Breast epithelium (tissue), 3 donors: Measurements from ENCODE around the gene SEC61A1.

Experiments used
- POLR2A ChIP-seq: fragments of 450-650 bp; IDR thresholded peaks from one replicate; pipeline ENCODE4 v1.6.1; 2016; ENCODE audit warnings: antibody characterized with exemption, mild to moderate bottlenecking, moderate library complexity
- POLR2AphosphoS5 ChIP-seq, 3 donors: sonication (generic); formaldehyde crosslinking; IDR thresholded peaks; one replicate each; pipeline ENCODE4 v1.6.1; 2017; ENCODE audit warnings: antibody characterized with exemption in 3 of 3
- TF ChIP-seq, protein P1 (sequence below), 3 donors: fragments of 450-650 bp; IDR thresholded peaks; one replicate each; pipeline ENCODE4 v1.5.1; 2016 to 2017; ENCODE audit warnings: antibody characterized with exemption in 3 of 3, mild to moderate bottlenecking in 3 of 3, moderate library complexity in 3 of 3

DNA sequence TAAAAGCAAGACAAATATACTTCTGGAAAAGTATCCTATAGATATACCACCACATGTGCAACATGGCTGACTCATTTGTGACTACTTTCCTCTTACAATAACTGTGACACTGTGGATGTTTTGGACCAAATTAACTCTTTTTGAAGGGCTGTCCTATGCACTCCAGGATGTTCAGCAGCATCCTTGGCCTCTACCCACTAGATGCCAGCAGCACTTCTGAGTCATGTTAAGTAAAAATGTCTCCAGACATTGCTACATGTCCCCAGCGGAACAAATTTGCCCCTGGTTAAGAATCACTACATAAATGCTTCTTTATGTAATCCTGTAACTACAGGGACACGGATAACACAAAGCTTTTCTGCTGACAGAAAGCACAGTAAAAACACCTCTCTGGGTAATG, 39.3 kb downstream of the SEC61A1 start:
- TF ChIP-seq POLR2AphosphoS5 (IDR thresholded peaks at IDR 0.05) (no peak), POLR2A (no peak)
- TF ChIP-seq, protein P1, sequence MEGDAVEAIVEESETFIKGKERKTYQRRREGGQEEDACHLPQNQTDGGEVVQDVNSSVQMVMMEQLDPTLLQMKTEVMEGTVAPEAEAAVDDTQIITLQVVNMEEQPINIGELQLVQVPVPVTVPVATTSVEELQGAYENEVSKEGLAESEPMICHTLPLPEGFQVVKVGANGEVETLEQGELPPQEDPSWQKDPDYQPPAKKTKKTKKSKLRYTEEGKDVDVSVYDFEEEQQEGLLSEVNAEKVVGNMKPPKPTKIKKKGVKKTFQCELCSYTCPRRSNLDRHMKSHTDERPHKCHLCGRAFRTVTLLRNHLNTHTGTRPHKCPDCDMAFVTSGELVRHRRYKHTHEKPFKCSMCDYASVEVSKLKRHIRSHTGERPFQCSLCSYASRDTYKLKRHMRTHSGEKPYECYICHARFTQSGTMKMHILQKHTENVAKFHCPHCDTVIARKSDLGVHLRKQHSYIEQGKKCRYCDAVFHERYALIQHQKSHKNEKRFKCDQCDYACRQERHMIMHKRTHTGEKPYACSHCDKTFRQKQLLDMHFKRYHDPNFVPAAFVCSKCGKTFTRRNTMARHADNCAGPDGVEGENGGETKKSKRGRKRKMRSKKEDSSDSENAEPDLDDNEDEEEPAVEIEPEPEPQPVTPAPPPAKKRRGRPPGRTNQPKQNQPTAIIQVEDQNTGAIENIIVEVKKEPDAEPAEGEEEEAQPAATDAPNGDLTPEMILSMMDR (IDR thresholded peaks at IDR 0.05), result no peak
